HG03469 (cell line): ENCODE measurements around the gene VEGFB.
"Not testable (repeated sequence)": the region's sequence is repeated elsewhere in the genome, so short reads cannot be mapped to it uniquely, and the experiment has no call there.

Experiments
- ATAC-seq: cut with Tn5 transposase; IDR thresholded peaks from one replicate; pipeline ENCODE4 v1.9.1; 2021; ENCODE audit warnings: mild to moderate bottlenecking, moderate library complexity, moderate number of reproducible peaks; ENCODE audit not compliant: unreplicated experiment

VEGFB gene

DNA sequence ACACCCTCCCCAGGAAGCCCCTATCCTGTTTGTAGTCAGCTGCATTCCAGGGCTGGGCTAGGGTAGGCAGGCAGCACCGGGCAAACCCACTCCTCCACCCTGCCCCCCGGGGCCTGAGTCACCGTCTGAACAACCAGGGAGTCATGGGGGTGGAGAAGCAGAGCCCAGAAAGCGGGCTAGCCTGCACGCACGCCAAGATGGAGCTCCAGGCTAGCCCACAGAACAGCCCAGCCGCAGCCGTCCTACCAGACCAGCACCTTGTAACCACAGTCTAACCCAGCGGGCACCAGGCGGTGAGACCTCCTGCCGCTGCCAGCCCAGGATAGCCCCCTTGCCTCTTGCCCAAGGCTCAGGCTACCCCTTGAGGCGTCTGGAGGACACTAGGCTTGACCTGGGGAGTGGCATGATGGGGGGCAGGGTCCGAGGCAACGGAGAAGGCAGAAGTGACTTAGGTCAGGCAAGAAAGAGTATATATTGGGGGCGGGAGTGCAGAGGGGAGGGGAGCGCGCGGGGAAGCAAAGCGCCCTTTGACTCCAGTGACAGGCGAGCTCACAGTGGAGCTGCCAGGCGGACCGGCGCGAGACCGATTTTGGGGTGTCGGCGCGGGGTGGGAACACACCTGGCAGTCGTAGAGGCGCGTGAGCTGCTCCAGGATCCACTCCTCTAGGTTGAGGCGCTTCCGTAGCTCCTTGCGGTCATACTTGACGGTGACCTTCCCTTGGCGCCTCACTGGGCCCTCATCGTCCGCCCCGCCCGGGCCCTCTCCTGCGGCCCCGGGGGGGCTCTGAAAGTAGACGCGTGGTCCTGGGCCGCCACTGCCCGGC is 11.6 kb downstream of the VEGFB start:
- no peak for ATAC-seq

DNA sequence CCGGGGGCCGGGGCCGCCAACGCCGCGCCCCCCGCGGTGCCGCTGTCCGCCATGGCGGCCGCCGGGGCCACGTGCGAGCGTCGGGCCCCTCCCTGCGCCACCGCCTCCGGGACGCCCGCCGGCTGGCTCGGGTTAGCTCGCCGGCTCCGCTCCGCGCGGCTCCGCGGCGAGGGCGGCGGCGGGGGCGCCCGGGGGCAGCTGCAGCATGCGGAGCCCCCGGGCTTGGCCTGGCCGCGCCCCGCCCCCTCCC is 12.2 kb downstream of the VEGFB start:
- ATAC-seq = not testable (repeated sequence)

DNA sequence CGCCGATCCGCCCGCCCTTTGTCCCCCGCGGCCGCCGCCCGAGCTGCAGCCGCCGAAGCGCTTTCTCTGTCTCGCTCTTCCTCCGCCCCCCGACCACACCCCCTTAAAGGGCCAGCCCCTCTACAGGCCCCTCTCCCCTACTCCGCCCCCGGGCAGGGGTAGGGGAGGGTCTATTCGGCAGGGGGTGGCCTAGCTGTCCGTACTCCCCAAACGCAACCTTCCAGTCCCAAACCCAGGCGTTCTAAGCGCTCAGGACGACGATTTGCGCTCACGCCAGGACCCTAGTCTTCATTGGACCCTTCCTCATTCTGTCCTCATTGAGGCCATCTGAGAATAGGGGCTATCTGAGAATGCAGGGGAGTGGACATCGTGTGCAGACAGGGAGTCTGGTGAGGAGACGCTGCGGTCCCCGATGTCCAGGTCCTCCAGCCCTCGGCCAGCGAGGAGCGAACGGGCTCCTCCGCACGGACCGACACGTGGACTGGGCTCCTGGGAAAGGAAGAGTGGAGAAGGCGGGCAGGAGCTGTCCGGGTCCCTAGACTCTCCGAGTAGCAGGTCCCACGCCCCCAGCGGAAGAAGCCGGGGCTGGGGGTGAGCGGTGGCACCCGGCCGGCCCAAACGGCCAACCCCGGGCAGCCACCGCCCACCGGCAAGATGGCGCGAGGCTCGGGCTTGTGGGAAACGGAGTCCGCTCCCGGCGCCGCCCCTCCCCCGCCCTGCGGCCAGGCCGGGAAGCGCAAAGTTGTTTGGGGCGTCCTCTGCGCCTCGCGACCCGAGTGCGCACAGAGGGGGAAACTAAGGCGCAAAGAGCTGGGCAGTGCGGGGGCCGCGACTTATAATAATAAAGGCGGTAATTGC is 12.7 kb downstream of the VEGFB start, which contains the start of gene PPP1R14B:
Gene PPP1R14B, minus strand, starts transcription at position 73 of the 858 bp plus-strand sequence. CDS start 270 bp downstream, outside the sequence.
- no peak for ATAC-seq

DNA sequence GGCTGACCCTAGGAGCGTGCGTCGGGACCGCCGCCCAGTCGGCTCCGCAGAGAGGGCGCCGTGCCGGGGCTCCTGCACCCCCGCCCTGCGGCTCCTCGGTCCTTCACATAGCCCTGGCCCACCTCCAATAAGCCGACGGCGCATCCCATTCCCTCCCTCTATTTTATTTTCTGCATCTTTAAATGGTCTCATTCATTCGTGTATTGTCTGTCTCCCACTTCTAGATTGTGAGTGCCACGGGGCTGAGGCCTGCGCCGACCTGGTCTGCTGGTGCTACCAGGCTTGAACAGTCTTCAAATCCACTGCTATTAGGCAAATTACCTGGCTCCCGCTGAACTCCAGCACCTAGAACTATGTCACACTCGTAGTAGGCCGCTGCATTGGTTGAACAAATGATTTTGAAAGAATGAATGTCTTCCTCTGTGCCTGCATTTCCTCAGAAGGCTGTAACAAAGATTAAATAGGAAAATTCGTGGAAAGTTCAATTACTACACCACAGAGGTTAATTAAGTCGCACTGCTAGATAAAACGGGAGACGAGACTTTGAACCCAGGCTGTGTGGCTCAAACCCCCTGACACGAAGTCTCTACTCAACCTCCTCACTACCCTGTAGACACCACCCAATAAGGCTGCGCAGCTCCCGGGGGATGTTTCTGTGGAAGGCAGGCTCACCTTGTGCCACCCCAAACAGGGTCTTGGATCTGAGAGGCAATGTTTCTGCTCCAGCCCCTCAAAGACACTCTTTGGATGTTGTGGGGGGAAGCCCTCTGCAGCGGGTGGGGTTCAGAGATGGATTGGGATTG is 13.5 kb downstream of the VEGFB start:
- ATAC-seq = no peak

DNA sequence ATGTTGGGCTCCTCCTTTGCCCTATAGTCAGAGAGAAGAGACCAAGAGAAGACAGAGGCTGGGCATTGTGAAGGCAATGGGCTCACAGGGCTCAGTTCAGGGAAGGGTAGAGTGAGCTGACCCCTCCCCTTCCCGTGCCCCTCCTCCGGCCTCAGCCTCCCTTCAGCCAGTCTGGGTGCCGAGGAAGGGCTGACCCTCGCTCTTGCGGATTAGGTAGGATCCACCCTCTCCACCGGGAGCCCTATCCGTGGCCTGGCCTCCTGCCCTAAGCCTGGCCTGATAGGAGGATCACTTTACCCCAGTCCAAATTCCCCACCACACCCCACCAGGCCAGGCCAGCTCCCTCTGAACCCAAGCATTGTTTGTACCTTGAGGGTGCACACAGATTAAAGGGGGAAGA is 14.2 kb downstream of the VEGFB start:
- ATAC-seq = no peak

DNA sequence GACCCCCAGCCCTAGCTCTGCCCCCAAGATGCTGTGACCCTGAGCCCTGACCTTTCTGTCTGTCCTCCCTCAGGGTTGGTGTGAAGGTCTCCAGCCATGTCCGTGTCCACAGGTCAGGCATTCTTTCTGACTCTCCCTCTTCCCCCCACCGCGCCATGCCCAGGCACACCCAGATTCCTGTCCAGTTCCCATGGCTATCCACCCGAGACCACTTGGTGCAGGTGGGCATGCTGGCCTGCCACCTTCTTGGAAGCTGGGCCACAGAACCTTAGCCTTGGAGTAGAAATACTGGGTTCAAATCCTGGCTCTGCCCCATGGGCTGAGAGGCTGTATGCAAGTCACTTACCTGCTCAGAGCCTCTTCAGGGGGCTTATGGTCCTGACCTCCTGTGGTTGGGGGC is 14.7 kb downstream of the VEGFB start:
- no peak for ATAC-seq

DNA sequence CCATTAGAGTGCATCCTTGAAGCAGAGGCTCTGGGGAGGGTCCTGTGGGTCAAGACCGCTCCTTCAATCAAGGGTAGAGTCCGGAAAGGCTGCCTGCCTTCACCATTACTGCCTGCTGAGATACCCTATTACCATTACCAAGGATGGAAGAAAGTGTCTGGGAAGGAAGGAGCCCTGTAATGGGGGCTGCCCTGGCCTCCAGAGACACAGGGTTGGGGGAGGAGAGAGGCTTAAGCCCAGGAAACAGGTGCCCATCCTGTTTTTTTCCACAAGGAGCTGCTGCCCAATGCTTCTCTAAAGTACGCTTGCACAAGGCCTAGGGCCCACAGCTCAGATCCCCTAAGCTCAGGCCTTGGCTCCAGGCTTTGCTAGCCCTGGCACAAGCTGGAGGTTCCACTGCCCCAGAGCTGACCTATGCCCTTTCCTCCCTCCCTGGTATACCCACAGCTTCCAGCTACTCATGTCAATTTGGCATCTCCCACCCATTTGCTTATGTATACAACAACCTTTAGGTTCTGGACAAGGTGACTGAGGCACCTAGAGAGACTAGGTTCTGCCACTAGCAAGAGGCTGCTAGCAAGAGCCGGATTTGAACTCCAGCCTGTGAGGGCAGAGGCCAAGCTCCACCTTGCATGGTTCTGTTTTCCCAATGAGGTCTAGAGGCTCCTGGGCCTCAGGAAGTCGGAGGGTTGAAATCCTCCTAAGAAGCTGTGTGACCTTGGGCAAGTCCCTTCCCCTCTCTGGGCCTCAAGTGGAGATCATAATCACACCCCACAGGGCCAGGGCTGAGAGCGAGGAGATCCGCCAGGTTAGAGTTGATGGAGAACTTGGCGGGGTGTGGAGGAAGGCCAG is 15.4 kb downstream of the VEGFB start:
- no peak for ATAC-seq

DNA sequence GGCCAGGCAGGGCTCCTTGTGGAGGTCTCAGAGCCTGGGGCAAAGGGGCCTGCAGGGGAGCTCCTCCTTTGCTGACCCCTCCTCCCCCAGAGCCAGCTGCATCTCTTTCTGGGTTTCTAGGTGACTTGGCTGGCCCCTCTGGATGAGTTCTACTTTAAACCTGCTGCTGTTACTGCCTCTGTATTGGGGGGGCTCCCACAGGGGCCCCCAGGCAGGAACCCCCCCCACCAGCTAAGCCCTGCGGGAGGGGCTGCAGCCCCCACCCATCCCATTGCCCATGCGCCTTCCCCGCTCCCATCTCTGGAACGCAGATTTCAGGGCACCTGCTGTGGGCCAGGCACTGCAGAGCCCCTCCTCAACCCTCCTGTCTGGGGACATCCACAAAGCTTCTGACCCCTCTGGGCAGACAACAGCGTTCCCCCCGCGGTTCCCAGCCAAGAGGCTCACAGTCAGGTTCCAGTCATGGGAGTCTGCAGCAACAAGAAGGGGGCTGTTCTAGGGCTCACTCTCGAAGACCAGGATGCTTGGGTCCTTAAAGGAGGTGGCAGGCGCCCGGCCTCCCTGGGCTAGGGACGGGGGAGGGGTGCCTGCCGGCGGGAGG is 16.1 kb downstream of the VEGFB start:
- ATAC-seq = no peak

DNA sequence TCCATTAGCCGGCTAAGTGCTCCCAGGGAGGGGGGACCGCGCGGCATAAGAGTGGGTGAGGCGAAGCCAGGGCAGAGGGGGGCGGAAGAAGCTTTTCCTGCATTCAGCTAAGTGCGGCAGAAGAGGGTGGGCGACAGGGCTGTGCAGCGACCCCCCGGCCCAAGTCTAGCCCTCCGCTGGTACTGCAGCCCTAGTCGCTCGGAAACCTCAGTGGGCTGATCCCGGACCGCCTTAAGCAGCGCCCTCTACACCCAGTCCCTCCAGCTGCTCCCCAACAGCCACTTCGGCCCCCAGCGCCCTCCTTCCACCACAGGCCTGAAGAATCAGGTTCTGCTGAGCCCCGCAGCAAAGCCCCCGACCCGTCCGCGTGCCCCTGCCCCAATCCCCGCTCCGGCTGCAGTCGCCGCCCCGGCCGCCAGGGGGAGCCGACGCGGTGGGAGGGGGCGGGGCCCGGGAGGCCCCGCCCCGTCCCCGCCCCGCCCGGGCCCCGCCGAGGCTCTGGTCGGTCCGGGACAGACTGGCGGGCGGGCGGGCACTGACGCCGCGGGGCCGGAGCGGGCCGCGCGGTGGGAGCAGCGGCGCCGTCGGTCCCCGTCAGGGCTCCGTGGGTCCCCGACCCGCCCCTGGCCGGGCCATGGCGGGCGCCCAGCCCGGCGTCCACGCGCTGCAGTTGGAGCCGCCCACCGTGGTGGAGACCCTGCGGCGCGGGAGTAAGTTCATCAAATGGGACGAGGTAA is 16.8 kb downstream of the VEGFB start, which contains the start of gene PLCB3:
Gene PLCB3, plus strand, starts transcription at position 515 of the 737 bp plus-strand sequence. Its CDS starts 120 bp downstream, at position 635.
- no peak for ATAC-seq

DNA sequence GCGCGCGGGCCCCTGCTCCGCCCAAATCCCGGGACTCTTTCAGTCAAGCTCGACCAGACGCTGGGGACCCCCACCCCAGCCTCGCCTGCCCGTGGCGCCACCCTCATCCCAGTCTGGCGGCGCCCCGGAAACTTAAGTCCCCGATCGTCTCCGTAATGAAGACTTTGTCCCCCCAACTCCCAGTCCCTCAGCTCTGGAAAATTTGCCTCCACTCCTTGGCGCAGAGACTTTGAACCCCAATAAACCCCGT is 17.3 kb downstream of the VEGFB start:
- ATAC-seq = no peak

DNA sequence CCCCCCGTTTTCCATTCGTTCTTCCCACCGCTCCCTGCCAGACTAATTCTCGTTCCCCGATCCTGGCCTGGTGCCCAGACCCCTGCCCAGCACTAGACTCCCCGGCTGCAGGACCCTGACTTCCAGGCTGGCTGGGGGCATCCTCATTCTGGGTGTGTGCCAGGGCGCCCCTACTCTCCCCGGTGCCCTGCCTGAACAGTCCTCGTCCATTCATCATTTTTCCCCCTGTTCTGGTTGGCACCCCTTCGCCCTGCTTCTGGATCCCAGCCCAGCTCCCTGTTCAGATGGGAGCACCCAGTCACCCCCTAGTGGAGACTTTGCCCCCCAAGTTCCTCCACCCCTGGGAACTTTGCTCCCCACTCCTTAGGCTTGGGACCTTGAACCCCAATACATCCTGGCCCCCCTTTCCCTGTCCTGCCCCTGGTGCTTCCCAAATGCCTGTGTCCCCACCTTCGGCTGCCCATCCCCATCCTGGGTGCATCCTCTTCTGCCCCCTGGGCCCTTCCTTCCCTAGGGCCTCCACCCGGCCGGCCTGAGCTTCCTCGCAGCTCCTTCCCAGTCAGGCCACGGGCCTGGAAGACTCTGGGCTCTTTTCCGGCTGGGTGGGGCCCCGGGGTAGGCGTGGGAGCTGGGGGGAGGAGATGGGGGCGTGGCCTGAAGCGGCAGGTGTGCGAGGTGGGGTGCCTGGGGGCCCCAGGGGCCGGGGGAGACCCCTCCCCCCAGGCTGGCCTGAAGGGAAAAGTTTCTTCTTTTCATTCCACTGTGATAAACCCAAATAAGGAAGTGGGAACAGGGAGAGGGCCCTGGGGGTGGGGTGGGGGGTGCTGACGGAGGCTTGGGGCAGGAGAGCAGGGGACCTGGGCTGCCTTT is 17.9 kb downstream of the VEGFB start:
- no peak for ATAC-seq

DNA sequence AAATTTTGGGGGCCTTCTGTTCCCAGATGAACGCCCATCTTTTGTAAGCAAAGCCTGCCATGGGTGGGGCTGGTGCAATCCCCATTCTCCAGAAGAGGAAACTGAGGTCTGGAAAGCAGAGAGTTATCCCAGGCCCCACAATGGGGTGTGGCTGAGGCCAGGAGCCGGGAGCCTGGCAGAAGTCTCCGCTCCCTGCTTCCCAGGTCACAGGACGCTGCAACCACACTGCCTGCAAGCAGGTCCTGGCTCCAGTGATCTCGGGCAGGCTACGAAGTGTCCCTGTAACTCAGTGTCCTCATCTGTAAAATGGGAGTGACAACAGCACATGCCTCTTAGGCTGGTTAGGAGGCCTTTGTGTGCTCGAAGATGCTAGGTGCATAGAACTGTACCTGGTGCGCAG is 18.7 kb downstream of the VEGFB start:
- ATAC-seq = no peak

DNA sequence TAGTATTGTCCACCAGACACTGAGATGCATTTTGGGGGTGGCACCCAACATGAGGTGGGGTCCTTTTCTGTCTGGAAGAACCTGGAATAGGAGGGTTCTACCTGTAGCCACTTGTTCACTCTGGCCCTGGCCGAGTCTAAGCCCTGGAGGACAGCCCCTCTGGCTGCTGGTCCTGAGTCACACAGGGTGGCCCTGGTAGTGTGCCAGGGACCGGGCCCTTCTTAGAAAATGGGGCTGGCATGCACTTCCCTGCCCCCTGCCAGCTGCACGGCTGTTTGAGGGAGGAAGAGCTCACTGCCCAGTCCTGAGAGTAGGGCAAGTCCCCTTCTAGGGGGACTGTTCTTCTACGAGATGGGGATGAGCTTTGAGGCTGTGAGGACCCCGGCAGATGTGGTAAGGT is 19.1 kb downstream of the VEGFB start:
- no peak for ATAC-seq

DNA sequence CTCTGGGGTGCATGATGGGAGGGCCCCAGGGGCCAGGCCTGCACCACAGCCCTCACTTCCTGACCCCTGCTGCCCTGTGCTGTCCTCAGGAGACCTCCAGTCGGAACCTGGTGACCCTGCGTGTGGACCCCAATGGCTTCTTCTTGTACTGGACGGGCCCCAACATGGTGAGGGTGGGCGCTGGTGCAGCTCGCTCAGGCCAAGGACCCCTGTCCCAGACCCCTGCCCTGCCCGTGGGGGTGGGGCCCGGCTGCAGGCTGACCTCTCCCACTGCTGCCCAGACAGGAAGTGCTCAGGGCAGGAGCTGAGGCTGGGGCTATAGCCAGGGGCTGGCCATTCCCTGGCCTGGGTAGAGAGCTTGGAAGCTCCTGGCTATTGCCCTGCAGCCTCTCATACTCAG is 19.9 kb downstream of the VEGFB start:
- no peak for ATAC-seq

DNA sequence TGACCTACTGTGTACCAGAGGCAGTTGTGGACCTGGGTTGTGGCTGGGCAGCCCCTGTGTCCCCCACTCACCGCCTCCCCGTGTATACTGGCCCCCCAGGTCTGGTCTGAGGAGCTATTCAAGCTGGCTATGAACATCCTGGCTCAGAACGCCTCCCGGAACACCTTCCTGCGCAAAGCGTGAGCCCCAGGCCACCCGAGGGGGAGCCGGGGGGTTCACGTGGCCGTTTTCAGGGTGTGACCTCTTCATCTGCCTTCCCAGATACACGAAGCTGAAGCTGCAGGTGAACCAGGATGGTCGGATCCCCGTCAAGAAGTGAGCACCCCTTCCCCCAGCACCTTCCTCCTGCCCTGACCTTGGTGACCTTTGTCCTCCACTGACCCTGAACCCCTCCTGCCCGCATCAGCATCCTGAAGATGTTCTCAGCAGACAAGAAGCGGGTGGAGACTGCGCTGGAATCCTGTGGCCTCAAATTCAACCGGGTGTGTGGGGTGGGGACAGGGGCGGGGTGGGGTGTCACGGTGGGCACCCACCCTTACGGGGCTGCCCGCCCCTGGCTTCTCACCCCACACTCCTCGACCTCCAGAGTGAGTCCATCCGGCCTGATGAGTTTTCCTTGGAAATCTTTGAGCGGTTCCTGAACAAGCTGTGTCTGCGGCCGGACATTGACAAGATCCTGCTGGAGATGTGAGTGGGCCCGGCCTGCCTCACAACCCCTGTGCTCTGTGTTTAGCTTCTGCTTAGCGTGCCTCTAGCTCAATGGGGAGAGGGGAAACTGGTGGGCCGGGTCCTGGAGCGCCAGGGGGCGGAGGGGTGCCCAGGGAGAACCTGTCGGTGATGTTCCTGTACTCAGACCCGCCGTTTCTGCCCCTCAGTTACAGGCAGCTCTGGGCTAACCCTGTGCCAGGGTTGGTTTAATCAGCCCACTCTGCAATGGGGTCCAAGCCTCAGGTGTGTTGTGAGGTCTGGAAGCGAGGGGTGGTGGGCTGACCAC is 21.0 kb downstream of the VEGFB start:
- no peak for ATAC-seq

DNA sequence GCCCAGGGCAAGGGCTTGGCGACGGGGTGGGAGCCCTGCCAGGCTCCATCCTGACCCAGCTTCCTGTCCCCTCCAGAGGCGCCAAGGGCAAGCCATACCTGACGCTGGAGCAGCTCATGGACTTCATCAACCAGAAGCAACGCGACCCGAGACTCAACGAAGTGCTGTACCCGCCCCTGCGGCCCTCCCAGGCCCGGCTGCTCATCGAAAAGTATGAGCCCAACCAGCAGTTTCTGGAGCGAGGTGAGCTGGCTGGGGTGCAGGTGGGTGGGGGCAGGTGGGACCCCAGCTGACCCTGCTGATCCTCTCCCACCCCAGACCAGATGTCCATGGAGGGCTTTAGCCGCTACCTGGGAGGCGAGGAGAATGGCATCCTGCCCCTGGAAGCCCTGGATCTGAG is 21.9 kb downstream of the VEGFB start:
- ATAC-seq = no peak

DNA sequence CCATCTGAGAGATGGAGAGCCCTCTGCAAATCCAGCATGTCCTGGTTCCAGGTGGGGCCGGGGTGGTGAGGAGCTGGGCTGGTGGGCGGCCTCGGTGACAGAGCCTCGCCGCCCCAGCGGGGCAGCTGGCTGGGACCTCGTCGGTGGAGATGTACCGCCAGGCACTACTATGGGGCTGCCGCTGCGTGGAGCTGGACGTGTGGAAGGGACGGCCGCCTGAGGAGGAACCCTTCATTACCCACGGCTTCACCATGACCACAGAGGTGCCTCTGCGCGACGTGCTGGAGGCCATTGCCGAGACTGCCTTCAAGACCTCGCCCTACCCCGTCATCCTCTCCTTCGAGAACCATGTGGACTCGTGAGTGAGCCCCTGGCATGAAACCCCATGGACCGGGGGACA is 24.0 kb downstream of the VEGFB start:
- no peak for ATAC-seq
